IgD-negative memory B cell (primary cell): Measurements from ENCODE around the gene ZBTB3. TPM values are rescaled to one million over a fixed set of nuclear protein-coding genes. Genes with fewer than 3 reads are reported as not detected.
A peak's percentile ranks its signal among the peaks of the same experiment; 100 is the strongest.

Experiments used
- H3K27ac Mint-ChIP-seq, 3 donors: one replicate each; pipeline ENCODE4 v1.8.0; 2020 to 2022; ENCODE audit warnings: mild to moderate bottlenecking in 3 of 3, mixed read lengths in 3 of 3, moderate library complexity in 1 of 3
- H3K27me3 Mint-ChIP-seq: one replicate; pipeline ENCODE4 v1.8.0; 2021; ENCODE audit warnings: mixed read lengths
- H3K36me3 Mint-ChIP-seq: one replicate; pipeline ENCODE4 v1.8.0; 2020; ENCODE audit warnings: mild to moderate bottlenecking, mixed read lengths
- H3K4me1 Mint-ChIP-seq, 3 donors: one replicate each; pipeline ENCODE4 v1.8.0; 2020 to 2022; ENCODE audit warnings: mixed read lengths in 3 of 3, mild to moderate bottlenecking in 1 of 3
- H3K4me3 Mint-ChIP-seq, 4 donors: one replicate each; pipeline ENCODE4 v1.8.0; 2020 to 2022; ENCODE audit warnings: mild to moderate bottlenecking in 4 of 4, mixed read lengths in 4 of 4, moderate library complexity in 3 of 4
- H3K9me3 Mint-ChIP-seq, 3 donors: one replicate each; pipeline ENCODE4 v1.8.0; 2020 to 2021; ENCODE audit warnings: mixed read lengths in 3 of 3, mild to moderate bottlenecking in 1 of 3
- polyA plus RNA-seq: library from polyadenylated mRNA; unstranded; fragments of 300-500 nt; fragmentation: Illumina TruSeq; gene quantifications from one replicate; pipeline ENCODE4 v1.2.3, GENCODE V29; 2021

The ZBTB3 gene
- polyA plus RNA-seq = 5.0 TPM

- no peaks in the 10 kb centered on the region for H3K36me3 Mint-ChIP-seq
- peaks cover 4 to 21% (median 9%) of the 10 kb centered on the region in 3 donors for H3K4me1 Mint-ChIP-seq
- no peaks in the 10 kb centered on the region for H3K9me3 Mint-ChIP-seq
- H3K27me3 Mint-ChIP-seq = no peaks in the 10 kb centered on the region
- H3K27ac Mint-ChIP-seq = peak within 1 kb of the TSS; percentile 82 to 99 (median 98)
- peak within 1 kb of the TSS; percentile 84 to 100 (median 100) for H3K4me3 Mint-ChIP-seq
These were observed at the start of gene ZBTB3 for GRCh38 chr11:62753736-62754603. Gene ZBTB3, minus strand, starts transcription at chr11:62754160. Its CDS starts 496 bp downstream, at chr11:62753664.

GRCh38 chr11:62801071-62801470 is 47.1 kb upstream of the ZBTB3 start:
- Mint-ChIP-seq H3K27ac (no peak overlapping the region), H3K36me3 (peaks cover 11% of the 10 kb centered on the region), H3K4me1 (peaks cover 10 to 13% (median 11%) of the 10 kb centered on the region in 3 donors), H3K27me3 (no peaks in the 10 kb centered on the region), H3K4me3 (peak overlapping the region in 1 of 4 donors; percentile 79), H3K9me3 (no peaks in the 10 kb centered on the region)

- H3K27ac Mint-ChIP-seq = peak overlapping the region in 2 of 3 donors; percentile 13 to 62
- peaks cover 11% of the 10 kb centered on the region for H3K36me3 Mint-ChIP-seq
- H3K4me1 Mint-ChIP-seq = peaks cover under 1 to 8% (median 7%) of the 10 kb centered on the region in 3 donors
- no peaks in the 10 kb centered on the region for H3K27me3 Mint-ChIP-seq
- no peaks in the 10 kb centered on the region for H3K9me3 Mint-ChIP-seq
- peak overlapping the region in 2 of 4 donors; percentile 39 to 68 for H3K4me3 Mint-ChIP-seq
These were observed 45.5 kb upstream of the ZBTB3 start for GRCh38 chr11:62799486-62799885.

- Mint-ChIP-seq H3K4me3 (peak overlapping the region in 1 of 4 donors; percentile 11), H3K4me1 (peaks cover 0 to 11% (median 7%) of the 10 kb centered on the region in 3 donors), H3K36me3 (peaks cover 9% of the 10 kb centered on the region), H3K27me3 (no peaks in the 10 kb centered on the region), H3K9me3 (no peaks in the 10 kb centered on the region), H3K27ac (peak overlapping the region in 1 of 3 donors; percentile 11)
These were observed 42.3 kb upstream of the ZBTB3 start for GRCh38 chr11:62796281-62796680.

GRCh38 chr11:62794201-62794775 is 40.3 kb upstream of the ZBTB3 start:
- Mint-ChIP-seq H3K4me3 (peak overlapping the region in 1 of 4 donors; percentile 11), H3K9me3 (no peaks in the 10 kb centered on the region), H3K4me1 (peaks cover 5 to 22% (median 20%) of the 10 kb centered on the region in 3 donors), H3K27ac (peak overlapping the region; percentile 19 to 73 (median 60)), H3K36me3 (peaks cover 1% of the 10 kb centered on the region), H3K27me3 (no peaks in the 10 kb centered on the region)

GRCh38 chr11:62792202-62792575 is 38.2 kb upstream of the ZBTB3 start:
- peak overlapping the region; percentile 89 to 94 (median 89) for H3K27ac Mint-ChIP-seq
- H3K9me3 Mint-ChIP-seq = no peaks in the 10 kb centered on the region
- H3K4me1 Mint-ChIP-seq = peaks cover 9 to 32% (median 27%) of the 10 kb centered on the region in 3 donors
- peaks cover 1% of the 10 kb centered on the region for H3K36me3 Mint-ChIP-seq
- H3K27me3 Mint-ChIP-seq = no peaks in the 10 kb centered on the region
- H3K4me3 Mint-ChIP-seq = peak overlapping the region; percentile 89 to 98 (median 92)

GRCh38 chr11:62791501-62792201 is 37.7 kb upstream of the ZBTB3 start, which contains the start of gene TMEM223:
Gene TMEM223, minus strand, starts transcription at chr11:62792006. Its CDS starts 12 bp downstream, at chr11:62791994.
- Mint-ChIP-seq H3K9me3 (no peaks in the 10 kb centered on the region), H3K4me3 (peak within 1 kb of the TSS; percentile 89 to 98 (median 92)), H3K4me1 (peaks cover 9 to 32% (median 29%) of the 10 kb centered on the region in 3 donors), H3K27me3 (no peaks in the 10 kb centered on the region), H3K36me3 (peaks cover 1% of the 10 kb centered on the region), H3K27ac (peak within 1 kb of the TSS; percentile 89 to 94 (median 89))

- H3K27ac Mint-ChIP-seq = peak overlapping the region in 2 of 3 donors; percentile 80 to 94
- peaks cover 9 to 40% (median 37%) of the 10 kb centered on the region in 3 donors for H3K4me1 Mint-ChIP-seq
- H3K9me3 Mint-ChIP-seq = no peaks in the 10 kb centered on the region
- H3K27me3 Mint-ChIP-seq = no peaks in the 10 kb centered on the region
- H3K36me3 Mint-ChIP-seq = peaks cover 1% of the 10 kb centered on the region
- peak overlapping the region; percentile 85 to 98 (median 96) for H3K4me3 Mint-ChIP-seq
These were observed 35.6 kb upstream of the ZBTB3 start for GRCh38 chr11:62789576-62789975.

- Mint-ChIP-seq H3K4me1 (peaks cover 9 to 40% (median 37%) of the 10 kb centered on the region in 3 donors), H3K27ac (peak overlapping the region in 2 of 3 donors; percentile 51 to 94), H3K9me3 (no peaks in the 10 kb centered on the region), H3K27me3 (no peaks in the 10 kb centered on the region), H3K36me3 (peaks cover under 1% of the 10 kb centered on the region), H3K4me3 (peak overlapping the region; percentile 85 to 98 (median 96))
These were observed 35.0 kb upstream of the ZBTB3 start for GRCh38 chr11:62788991-62789390.

GRCh38 chr11:62787005-62787759 is 33.2 kb upstream of the ZBTB3 start, which contains the start of gene TMEM179B:
Gene TMEM179B, plus strand, starts transcription at chr11:62787402. Its CDS starts 30 bp downstream, at chr11:62787432.
- Mint-ChIP-seq H3K27me3 (no peaks in the 10 kb centered on the region), H3K4me3 (peak within 1 kb of the TSS; percentile 95 to 98 (median 96)), H3K36me3 (peaks cover 3% of the 10 kb centered on the region), H3K27ac (peak within 1 kb of the TSS; percentile 94 to 97 (median 94)), H3K4me1 (peaks cover 9 to 36% (median 32%) of the 10 kb centered on the region in 3 donors), H3K9me3 (no peaks in the 10 kb centered on the region)

GRCh38 chr11:62786318-62787004 is 32.5 kb upstream of the ZBTB3 start:
- H3K4me1 Mint-ChIP-seq = peaks cover 9 to 34% (median 26%) of the 10 kb centered on the region in 3 donors

GRCh38 chr11:62782753-62783152 is 28.8 kb upstream of the ZBTB3 start:
- Mint-ChIP-seq H3K4me1 (peaks cover 2 to 16% (median 10%) of the 10 kb centered on the region in 3 donors), H3K27me3 (no peaks in the 10 kb centered on the region), H3K9me3 (no peaks in the 10 kb centered on the region), H3K27ac (peak overlapping the region in 1 of 3 donors; percentile 42), H3K36me3 (peaks cover 3% of the 10 kb centered on the region), H3K4me3 (peak overlapping the region in 1 of 4 donors; percentile 50)

More at GRCh38 chr11:62786318-62787004, 32.5 kb upstream of the ZBTB3 start:
- Mint-ChIP-seq H3K27ac (peak overlapping the region; percentile 94 to 97 (median 94)), H3K27me3 (no peaks in the 10 kb centered on the region), H3K36me3 (peaks cover 3% of the 10 kb centered on the region), H3K4me3 (peak overlapping the region; percentile 88 to 98 (median 93)), H3K9me3 (no peaks in the 10 kb centered on the region)

- H3K27me3 Mint-ChIP-seq = no peaks in the 10 kb centered on the region
- H3K4me3 Mint-ChIP-seq = peak overlapping the region in 1 of 4 donors; percentile 47
- peaks cover 0 to 4% (median 3%) of the 10 kb centered on the region in 3 donors for H3K4me1 Mint-ChIP-seq
- H3K9me3 Mint-ChIP-seq = no peaks in the 10 kb centered on the region
- H3K36me3 Mint-ChIP-seq = peaks cover 4% of the 10 kb centered on the region
- H3K27ac Mint-ChIP-seq = no peak overlapping the region
These were observed 24.5 kb upstream of the ZBTB3 start for GRCh38 chr11:62778441-62778840.
